Astrocyte of the spinal cord (primary cell): Measurements from ENCODE around the gene LONRF3.

Experiments used
- DNase-seq: peaks from one replicate; pipeline ENCODE4 v3.0.0; 2011; ENCODE audit warnings: low read depth, low spot score
- H3K4me3 ChIP-seq: 2 replicates; pipeline ENCODE4 v1.5.1; 2011; ENCODE audit warnings: low read depth, mild to moderate bottlenecking, low read length, moderate library complexity
- in situ Hi-C: cut with HindIII; loops from 2 replicates; pipeline ENCODE4 v1.10.0; 2017; ENCODE audit warnings: low sequenced_read_pairs
- TF ChIP-seq, protein P1 (sequence below): IDR thresholded peaks from 2 replicates; pipeline ENCODE4 v1.5.1; 2012; ENCODE audit warnings: low read depth, mild to moderate bottlenecking, low read length, inconsistent platforms

LONRF3 gene

DNA sequence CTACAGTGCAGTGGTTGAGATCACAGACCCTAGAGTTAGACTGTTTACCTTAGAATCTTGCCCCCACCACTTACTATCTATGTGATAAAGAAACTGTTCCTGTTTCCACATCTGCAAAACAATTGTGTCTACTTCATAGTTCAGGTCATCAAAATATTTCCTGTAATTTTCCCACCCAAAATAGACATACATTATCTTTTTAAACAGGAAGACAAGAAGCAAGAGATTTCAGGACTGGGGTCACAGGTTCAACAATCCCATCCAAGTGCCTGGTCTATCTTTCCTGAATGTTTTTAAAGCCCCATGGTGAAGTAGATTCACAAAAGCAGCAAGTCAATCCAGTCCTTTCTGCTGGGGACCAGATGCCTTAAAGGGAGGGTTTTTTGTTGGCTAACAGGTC lies 56.6 kb downstream of the LONRF3 start:
- H3K4me3 ChIP-seq, result no peak overlapping the region
- no peak for DNase-seq
- TF ChIP-seq, protein P1, sequence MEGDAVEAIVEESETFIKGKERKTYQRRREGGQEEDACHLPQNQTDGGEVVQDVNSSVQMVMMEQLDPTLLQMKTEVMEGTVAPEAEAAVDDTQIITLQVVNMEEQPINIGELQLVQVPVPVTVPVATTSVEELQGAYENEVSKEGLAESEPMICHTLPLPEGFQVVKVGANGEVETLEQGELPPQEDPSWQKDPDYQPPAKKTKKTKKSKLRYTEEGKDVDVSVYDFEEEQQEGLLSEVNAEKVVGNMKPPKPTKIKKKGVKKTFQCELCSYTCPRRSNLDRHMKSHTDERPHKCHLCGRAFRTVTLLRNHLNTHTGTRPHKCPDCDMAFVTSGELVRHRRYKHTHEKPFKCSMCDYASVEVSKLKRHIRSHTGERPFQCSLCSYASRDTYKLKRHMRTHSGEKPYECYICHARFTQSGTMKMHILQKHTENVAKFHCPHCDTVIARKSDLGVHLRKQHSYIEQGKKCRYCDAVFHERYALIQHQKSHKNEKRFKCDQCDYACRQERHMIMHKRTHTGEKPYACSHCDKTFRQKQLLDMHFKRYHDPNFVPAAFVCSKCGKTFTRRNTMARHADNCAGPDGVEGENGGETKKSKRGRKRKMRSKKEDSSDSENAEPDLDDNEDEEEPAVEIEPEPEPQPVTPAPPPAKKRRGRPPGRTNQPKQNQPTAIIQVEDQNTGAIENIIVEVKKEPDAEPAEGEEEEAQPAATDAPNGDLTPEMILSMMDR, result no peak
- in situ Hi-C loops, result no loop called here

DNA sequence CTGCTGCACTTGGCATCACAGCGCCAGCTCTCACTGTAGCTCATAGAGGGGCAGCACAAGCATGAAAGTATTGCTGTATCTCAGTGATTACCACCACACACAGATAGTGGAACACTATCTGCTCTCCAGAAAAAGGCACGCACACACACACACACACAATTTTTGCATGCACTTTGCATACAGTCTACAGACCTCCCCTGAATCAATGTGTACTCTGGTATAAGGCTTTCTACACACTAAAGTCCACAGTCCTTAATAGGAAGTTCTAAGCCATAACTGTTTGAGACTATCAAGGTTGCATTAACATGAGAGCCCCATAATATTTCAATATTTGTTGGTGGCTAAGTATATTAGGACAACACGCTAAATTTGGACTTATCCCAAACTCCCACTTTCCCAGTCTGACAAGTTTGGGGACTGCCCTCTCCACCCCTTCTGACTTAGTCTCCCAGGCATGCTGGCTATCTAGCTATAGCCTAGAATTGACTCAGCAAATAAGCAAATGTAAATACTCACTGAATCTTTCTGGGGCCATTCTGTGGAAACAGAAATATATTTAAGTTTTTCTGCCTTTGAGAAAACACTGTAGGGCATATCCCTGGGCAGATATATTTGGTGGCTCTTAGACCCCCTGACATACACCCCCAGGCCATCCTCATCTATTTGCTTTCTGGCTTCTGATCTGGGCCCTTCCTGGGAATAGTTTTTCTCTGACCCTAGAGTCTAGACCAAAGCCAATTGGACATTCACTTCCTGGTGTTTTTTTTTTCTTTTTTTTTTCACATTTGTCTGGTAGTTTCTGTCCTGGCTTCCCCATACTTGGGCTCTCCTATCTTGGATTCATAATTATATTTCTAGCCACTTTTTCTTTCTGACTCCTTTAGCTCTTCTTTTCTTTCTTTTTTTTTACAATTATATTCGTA lies 62.0 kb downstream of the LONRF3 start:
- TF ChIP-seq, protein P1, result no peak
- no peak for DNase-seq
- no peak overlapping the region for H3K4me3 ChIP-seq
- in situ Hi-C loops, result no loop called here

DNA sequence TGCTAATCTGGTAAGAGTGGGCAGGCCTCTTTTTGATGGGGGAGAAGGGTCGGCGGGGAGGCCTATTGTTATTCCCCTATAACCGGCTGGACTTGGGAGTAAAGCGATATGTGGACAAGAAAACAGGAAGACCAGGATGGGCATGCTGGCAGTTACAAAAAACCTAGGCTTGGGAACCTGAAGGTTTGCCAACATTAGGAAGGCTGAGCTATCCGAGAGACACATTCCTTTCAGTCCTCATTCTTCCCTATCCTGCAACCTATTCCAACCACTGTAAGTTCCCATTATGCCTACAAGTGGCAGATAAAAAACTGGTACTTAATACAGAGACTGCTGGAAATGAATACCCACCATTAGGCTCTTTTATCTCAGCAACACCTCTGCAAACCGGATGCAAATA lies 66.0 kb downstream of the LONRF3 start:
- H3K4me3 ChIP-seq, result no peak overlapping the region
- TF ChIP-seq, protein P1, result no peak
- in situ Hi-C loops, result no loop called here
- peak; percentile 15 for DNase-seq

DNA sequence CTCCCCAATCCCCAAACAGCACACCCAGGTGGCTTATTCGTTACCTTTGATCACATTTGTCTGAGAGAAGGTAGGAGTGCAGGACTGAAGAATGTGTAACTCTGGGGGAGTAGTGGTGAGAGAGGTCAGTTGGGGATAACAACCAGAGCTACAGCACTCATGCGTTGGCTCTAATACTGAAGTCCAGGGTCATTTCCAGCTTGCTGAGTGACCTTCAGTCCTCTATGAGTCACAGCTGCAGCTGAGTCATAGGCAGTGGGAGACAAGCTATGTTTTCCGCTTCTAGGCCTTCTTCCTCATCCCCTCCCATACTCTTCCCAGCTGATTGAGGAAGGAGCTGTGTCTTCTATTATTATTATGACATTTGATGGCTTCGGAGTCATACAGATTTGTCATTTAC lies 66.8 kb downstream of the LONRF3 start:
- DNase-seq, result peak; percentile 82
- TF ChIP-seq, protein P1, result no peak
- in situ Hi-C loops, result no loop called here
- no peak overlapping the region for H3K4me3 ChIP-seq

DNA sequence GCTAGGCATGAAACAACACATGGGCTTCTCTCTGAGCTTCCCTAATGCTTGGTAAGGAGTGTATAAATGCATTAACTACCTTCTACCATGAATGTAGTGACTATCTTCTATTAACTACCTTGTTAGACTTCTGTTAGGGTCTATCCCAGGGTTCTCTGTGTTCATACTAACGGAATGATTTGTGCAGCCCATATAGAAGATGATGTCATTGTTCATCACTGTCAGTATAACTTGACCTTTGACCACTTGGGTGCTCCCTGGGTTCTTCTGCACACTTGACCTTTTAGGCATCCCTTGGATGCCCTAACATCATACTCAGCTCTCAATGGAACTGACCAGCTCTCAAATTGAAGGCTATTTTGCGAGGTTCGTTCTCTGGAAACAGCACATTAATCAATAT lies 67.6 kb downstream of the LONRF3 start:
- no peak overlapping the region for H3K4me3 ChIP-seq
- in situ Hi-C loops, result no loop called here
- DNase-seq, result no peak
- TF ChIP-seq, protein P1, result no peak

DNA sequence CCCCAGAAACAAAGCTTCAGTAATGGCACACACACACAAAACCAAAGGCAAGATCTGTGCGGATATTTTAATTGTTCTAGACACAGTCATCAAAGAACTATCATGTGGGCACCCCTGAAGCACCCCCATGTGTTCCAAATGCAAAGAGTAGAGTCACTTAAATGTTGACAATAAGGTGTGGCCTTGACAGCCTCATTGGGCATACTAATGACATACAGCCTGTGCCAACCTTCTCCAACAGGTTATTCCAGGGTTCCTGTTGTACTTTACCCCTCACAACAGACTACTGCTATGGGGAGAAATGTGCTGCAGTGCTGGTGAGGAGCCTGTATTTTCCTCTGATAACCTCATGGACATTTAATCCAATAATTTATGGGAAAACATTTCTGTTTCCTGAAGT lies 68.6 kb downstream of the LONRF3 start:
- TF ChIP-seq, protein P1, result no peak
- in situ Hi-C loops, result no loop called here
- no peak overlapping the region for H3K4me3 ChIP-seq
- DNase-seq, result no peak
